ENCODE measurements around the gene PPP1R8. TPM values are rescaled to one million over a fixed set of nuclear protein-coding genes. Genes with fewer than 3 reads are reported as not detected.
A peak's percentile ranks its signal among the peaks of the same experiment; 100 is the strongest.
"Not testable (repeated sequence)": the region's sequence is repeated elsewhere in the genome, so short reads cannot be mapped to it uniquely, and the experiment has no call there.

PPP1R8 gene
- total RNA-seq (10 to 100 TPM; 19.6 to 21.4 TPM), total RNA-seq (31.4 to 95.8 reads per million in 2 donors)

- ATAC-seq = peak; percentile 99
- DNase-seq = peak; percentile 70 to 81 (median 77)
- Mint-ChIP-seq H3K4me1 (peaks cover 15% of the 10 kb centered on the region), H3K36me3 (ENCODE audit: low read depth) (no peaks in the 10 kb centered on the region), H3K27me3 (no peaks in the 10 kb centered on the region), H3K4me3 (peak within 1 kb of the TSS; percentile 92), H3K27ac (peak within 1 kb of the TSS; percentile 92)
- no peaks in the 10 kb centered on the region for H3K9me3 ChIP-seq (ENCODE audit: control insufficient read depth, low read length, poor library complexity, severe bottlenecking)
Measured at GRCh38 chr1:27830621-27831440, at the start of gene PPP1R8. PPP1R8 (plus strand) TSS chr1:27830782; CDS start chr1:27830836, 54 bp downstream.

- Mint-ChIP-seq H3K4me3 (no peak overlapping the region), H3K36me3 (ENCODE audit: low read depth) (no peaks in the 10 kb centered on the region), H3K4me1 (peaks cover 17% of the 10 kb centered on the region), H3K27ac (no peak overlapping the region), H3K27me3 (no peaks in the 10 kb centered on the region)
- no peaks in the 10 kb centered on the region for H3K9me3 ChIP-seq (ENCODE audit: control insufficient read depth, low read length, poor library complexity, severe bottlenecking)
- ATAC-seq (no peak), DNase-seq (no peak)
Measured at GRCh38 chr1:27782950-27783349, 47.6 kb upstream of the PPP1R8 start.

DNA sequence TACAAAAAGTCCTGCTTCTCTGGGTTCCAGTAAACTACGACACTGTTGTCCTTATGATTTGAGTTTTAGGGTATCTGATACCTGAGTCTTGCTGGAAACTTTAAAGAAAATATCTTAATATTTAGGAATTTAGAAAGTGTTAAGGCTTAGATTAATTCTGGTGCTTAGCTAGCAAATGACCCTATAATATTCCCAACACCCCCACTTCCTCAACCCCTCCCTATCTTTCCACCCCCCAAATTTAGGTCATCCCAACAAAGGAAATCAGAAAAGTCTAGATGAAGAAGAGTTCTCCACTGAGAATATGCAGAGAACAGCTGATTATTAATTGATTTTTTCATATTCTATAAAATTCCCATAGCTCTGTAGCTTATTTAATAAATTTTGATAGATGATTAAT is 45.9 kb upstream of the PPP1R8 start:
- DNase-seq (no peak), ATAC-seq (no peak)
- Mint-ChIP-seq H3K27ac (peak overlapping the region; percentile 87), H3K4me1 (peaks cover 18% of the 10 kb centered on the region), H3K4me3 (no peak overlapping the region), H3K36me3 (ENCODE audit: low read depth) (peaks cover 2% of the 10 kb centered on the region), H3K27me3 (no peaks in the 10 kb centered on the region)
- H3K9me3 ChIP-seq (ENCODE audit: control insufficient read depth, low read length, poor library complexity, severe bottlenecking) = no peaks in the 10 kb centered on the region

DNA sequence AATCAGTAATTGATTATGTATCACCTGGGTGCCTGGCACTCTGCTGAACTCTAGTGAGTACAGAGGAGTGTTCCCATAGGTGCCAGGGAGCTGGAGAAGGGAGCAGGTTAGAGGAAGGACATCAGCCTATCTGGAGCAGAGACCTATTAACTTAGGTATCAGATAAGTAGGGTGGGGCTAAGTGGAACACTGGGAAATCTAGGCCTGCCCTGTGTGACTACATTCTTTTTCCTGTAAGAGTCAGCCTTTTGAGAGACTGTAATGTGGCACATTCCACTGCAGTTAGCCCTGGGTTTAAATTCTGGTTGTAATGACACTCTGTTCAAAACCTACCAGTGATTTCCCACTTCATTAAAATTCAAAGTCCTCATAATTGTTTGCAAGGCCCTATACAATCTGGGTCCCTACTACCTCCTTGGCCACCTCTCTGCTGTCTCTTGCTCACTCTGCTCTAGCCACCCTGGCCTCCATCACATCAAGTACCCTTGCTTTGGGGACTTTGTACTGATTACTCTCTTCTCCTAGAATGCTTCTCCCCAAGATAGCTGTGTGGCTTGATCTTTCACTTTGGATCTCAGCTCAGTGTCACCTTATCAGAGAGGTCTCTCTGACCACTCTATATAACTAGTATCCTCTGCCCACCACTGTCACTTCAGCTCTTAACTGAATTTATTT is 44.7 kb upstream of the PPP1R8 start:
- peaks cover 2% of the 10 kb centered on the region for H3K36me3 Mint-ChIP-seq (ENCODE audit: low read depth)
- peaks cover 2% of the 10 kb centered on the region for H3K9me3 ChIP-seq (ENCODE audit: control insufficient read depth, low read length, poor library complexity, severe bottlenecking)
- DNase-seq = no peak
- H3K27ac Mint-ChIP-seq = peak overlapping the region; percentile 87
- H3K4me1 Mint-ChIP-seq = peaks cover 18% of the 10 kb centered on the region
- H3K27me3 Mint-ChIP-seq = no peaks in the 10 kb centered on the region
- H3K4me3 Mint-ChIP-seq = peak overlapping the region; percentile 73
- no peak for ATAC-seq

DNA sequence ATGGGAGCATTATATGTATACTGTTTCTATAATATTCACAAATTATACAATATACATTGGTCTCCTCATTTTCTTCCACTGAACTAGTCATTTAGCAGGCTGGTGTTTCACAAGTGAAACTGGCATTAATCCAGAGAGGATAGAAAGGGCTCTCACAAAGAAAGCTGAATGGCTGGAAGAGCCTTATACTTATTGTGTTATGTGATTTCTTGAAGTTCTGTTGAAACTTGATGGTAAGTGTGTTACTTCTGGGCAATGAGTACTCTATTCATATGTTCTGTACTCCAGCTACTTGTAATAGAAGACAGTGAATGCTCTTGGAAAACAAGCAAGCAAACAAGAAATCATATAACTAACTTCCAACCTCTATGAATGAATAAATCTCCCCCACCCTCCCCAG is 42.7 kb upstream of the PPP1R8 start:
- Mint-ChIP-seq H3K4me1 (peaks cover 18% of the 10 kb centered on the region), H3K4me3 (no peak overlapping the region), H3K36me3 (ENCODE audit: low read depth) (peaks cover 2% of the 10 kb centered on the region), H3K27ac (no peak overlapping the region), H3K27me3 (no peaks in the 10 kb centered on the region)
- peaks cover 2% of the 10 kb centered on the region for H3K9me3 ChIP-seq (ENCODE audit: control insufficient read depth, low read length, poor library complexity, severe bottlenecking)
- ATAC-seq = no peak
- DNase-seq = no peak

- H3K27me3 Mint-ChIP-seq = no peaks in the 10 kb centered on the region
- peaks cover 18% of the 10 kb centered on the region for H3K4me1 Mint-ChIP-seq
- H3K36me3 Mint-ChIP-seq (ENCODE audit: low read depth) = peaks cover 5% of the 10 kb centered on the region
- peak overlapping the region; percentile 6 for H3K27ac Mint-ChIP-seq
- DNase-seq (no peak), ATAC-seq (no peak)
- peaks cover 2% of the 10 kb centered on the region for H3K9me3 ChIP-seq (ENCODE audit: control insufficient read depth, low read length, poor library complexity, severe bottlenecking)
- no peak overlapping the region for H3K4me3 Mint-ChIP-seq
Measured at GRCh38 chr1:27789540-27790041, 41.0 kb upstream of the PPP1R8 start.

- H3K36me3 Mint-ChIP-seq (ENCODE audit: low read depth); H3K9me3 ChIP-seq (ENCODE audit: control insufficient read depth, low read length, poor library complexity, severe bottlenecking): not testable (repeated sequence)
Measured at GRCh38 chr1:27790270-27790669, 40.3 kb upstream of the PPP1R8 start.

DNA sequence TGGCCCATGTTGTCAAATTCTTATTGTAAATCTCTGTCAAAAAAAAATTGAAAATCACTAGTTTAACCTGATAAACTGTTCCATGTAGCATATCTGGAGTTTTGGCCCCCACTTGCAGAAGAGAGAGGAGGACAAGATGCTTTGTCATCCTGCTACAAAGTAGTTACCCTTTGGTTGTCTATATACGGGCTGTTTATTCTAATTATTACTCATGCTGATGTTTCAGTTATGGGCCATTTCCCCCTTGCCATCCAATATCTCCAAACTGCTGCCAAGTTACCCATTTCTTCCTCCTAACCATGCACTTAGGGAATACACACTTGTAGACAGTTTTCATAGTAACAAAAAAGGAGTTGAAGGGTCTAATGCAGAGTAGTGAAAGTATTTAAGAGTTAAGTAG is 35.0 kb upstream of the PPP1R8 start:
- Mint-ChIP-seq H3K27ac (peak overlapping the region; percentile 39), H3K4me3 (no peak overlapping the region), H3K36me3 (ENCODE audit: low read depth) (peaks cover 19% of the 10 kb centered on the region), H3K4me1 (peaks cover 7% of the 10 kb centered on the region), H3K27me3 (no peaks in the 10 kb centered on the region)
- DNase-seq (no peak), ATAC-seq (no peak)
- no peaks in the 10 kb centered on the region for H3K9me3 ChIP-seq (ENCODE audit: control insufficient read depth, low read length, poor library complexity, severe bottlenecking)

More at GRCh38 chr1:27790270-27790669, 40.3 kb upstream of the PPP1R8 start:
- not testable (repeated sequence) for H3K4me3 Mint-ChIP-seq, ATAC-seq, H3K27me3 Mint-ChIP-seq, DNase-seq, H3K27ac Mint-ChIP-seq
- peaks cover 15% of the 10 kb centered on the region for H3K4me1 Mint-ChIP-seq

GRCh38 chr1:27804791-27805190 is 25.8 kb upstream of the PPP1R8 start:
- Mint-ChIP-seq H3K36me3 (ENCODE audit: low read depth) (peaks cover 12% of the 10 kb centered on the region), H3K4me3 (no peak overlapping the region), H3K27me3 (no peaks in the 10 kb centered on the region), H3K4me1 (peaks cover 6% of the 10 kb centered on the region), H3K27ac (peak overlapping the region; percentile 45)
- DNase-seq = no peak
- no peaks in the 10 kb centered on the region for H3K9me3 ChIP-seq (ENCODE audit: control insufficient read depth, low read length, poor library complexity, severe bottlenecking)
- ATAC-seq = no peak

- H3K27me3 Mint-ChIP-seq = no peaks in the 10 kb centered on the region
- H3K9me3 ChIP-seq (ENCODE audit: control insufficient read depth, low read length, poor library complexity, severe bottlenecking) = no peaks in the 10 kb centered on the region
- H3K27ac Mint-ChIP-seq = no peak overlapping the region
- ATAC-seq = no peak
- no peak for DNase-seq
- H3K4me3 Mint-ChIP-seq = no peak overlapping the region
- H3K36me3 Mint-ChIP-seq (ENCODE audit: low read depth) = peaks cover 9% of the 10 kb centered on the region
- peaks cover 4% of the 10 kb centered on the region for H3K4me1 Mint-ChIP-seq
Measured at GRCh38 chr1:27806758-27807157, 23.8 kb upstream of the PPP1R8 start.

- Mint-ChIP-seq H3K4me3 (no peak overlapping the region), H3K27me3 (no peaks in the 10 kb centered on the region)
- no peak for ATAC-seq
Measured at GRCh38 chr1:27807385-27807784, 23.2 kb upstream of the PPP1R8 start.

DNA sequence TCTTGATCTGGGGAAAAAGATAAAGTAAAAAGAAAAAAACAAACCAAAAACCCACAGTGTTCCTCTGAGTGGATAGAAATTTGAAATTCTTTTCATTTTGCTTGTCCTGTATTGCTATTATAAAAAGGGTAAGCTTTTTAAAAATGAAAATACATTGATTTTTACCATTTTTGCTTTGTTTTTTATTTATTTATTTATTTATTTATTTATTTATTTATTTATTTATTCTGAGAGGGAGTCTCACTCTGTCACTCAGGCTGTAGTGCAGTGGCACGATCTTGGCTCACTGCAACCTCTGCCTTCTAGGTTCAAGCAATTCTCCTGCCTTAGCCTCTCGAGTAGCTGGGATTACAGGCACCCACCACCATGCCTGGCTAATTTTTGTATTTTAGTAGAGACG is 22.5 kb upstream of the PPP1R8 start:
- not testable (repeated sequence) for H3K4me1 Mint-ChIP-seq; ATAC-seq; H3K27ac Mint-ChIP-seq; H3K4me3 Mint-ChIP-seq; DNase-seq; H3K27me3 Mint-ChIP-seq; H3K36me3 Mint-ChIP-seq (ENCODE audit: low read depth); H3K9me3 ChIP-seq (ENCODE audit: control insufficient read depth, low read length, poor library complexity, severe bottlenecking)

More at GRCh38 chr1:27807385-27807784, 23.2 kb upstream of the PPP1R8 start:
- no peaks in the 10 kb centered on the region for H3K9me3 ChIP-seq (ENCODE audit: control insufficient read depth, low read length, poor library complexity, severe bottlenecking)
- no peak overlapping the region for H3K27ac Mint-ChIP-seq
- no peak for DNase-seq
- H3K36me3 Mint-ChIP-seq (ENCODE audit: low read depth) = peaks cover 9% of the 10 kb centered on the region
- peaks cover 4% of the 10 kb centered on the region for H3K4me1 Mint-ChIP-seq

DNA sequence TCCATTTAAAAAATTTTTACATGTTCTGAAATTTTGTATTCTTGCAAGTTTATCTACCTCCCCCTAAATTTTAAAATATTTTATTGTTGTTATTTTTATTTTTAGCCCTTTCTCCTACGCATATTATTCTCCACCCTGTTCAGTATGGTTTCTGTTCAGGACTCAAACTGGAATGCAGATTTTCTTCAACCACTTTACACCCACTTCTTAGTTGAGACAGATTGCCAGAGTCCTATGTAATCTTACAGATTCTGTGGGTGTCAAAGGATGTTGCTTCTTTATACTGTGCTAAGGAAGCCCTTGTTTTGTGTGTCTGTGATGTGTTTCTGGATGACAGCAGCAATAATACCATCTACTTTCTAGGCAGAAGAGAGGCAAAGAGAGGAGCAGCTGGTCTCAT is 20.7 kb upstream of the PPP1R8 start:
- Mint-ChIP-seq H3K4me1 (peaks cover 2% of the 10 kb centered on the region), H3K27me3 (no peaks in the 10 kb centered on the region), H3K4me3 (no peak overlapping the region), H3K36me3 (ENCODE audit: low read depth) (peaks cover under 1% of the 10 kb centered on the region), H3K27ac (no peak overlapping the region)
- ATAC-seq = no peak
- no peaks in the 10 kb centered on the region for H3K9me3 ChIP-seq (ENCODE audit: control insufficient read depth, low read length, poor library complexity, severe bottlenecking)
- no peak for DNase-seq
